HEK293 (cell line): ENCODE data around the gene CHCHD1.

Experiments
- BCL6B ChIP-seq: fragments of 450-650 bp; formaldehyde crosslinking; IDR thresholded peaks from 2 replicates; pipeline ENCODE4 v1.5.1; 2017; ENCODE audit warnings: missing biosample characterization, missing genetic modification characterization
- ELK4 ChIP-seq: IDR thresholded peaks from 2 replicates; pipeline ENCODE4 v1.6.1; 2011; ENCODE audit warnings: mild to moderate bottlenecking, low read depth, low read length, borderline replicate concordance
- GLIS2 ChIP-seq: fragments of 450-650 bp; formaldehyde crosslinking; IDR thresholded peaks from 2 replicates; pipeline ENCODE4 v1.5.1; 2016; ENCODE audit warnings: missing biosample characterization, missing genetic modification characterization
- HOXA7 ChIP-seq: sonication (generic); formaldehyde crosslinking; IDR thresholded peaks from 2 replicates; pipeline ENCODE4 v1.8.1; 2022; ENCODE audit warnings: missing genetic modification reagents, borderline replicate concordance
- IKZF3 ChIP-seq: fragments of 450-650 bp; IDR thresholded peaks from 2 replicates; pipeline ENCODE4 v1.5.0; 2018; ENCODE audit warnings: missing biosample characterization, mild to moderate bottlenecking, missing genetic modification characterization, moderate library complexity
- PBX3 ChIP-seq: sonication (generic); formaldehyde crosslinking; IDR thresholded peaks from 2 replicates; pipeline ENCODE4 v1.8.1; 2022; ENCODE audit warnings: mild to moderate bottlenecking, moderate library complexity, missing genetic modification reagents
- SETDB1 ChIP-seq: IDR thresholded peaks from one replicate; pipeline ENCODE4 v1.6.1; 2017; ENCODE audit warnings: mild to moderate bottlenecking, low read length, moderate library complexity, mixed read lengths; ENCODE audit not compliant: insufficient read length
- SP2 ChIP-seq: fragments of 450-650 bp; formaldehyde crosslinking; IDR thresholded peaks from 2 replicates; pipeline ENCODE4 v1.5.1; 2016; ENCODE audit warnings: missing biosample characterization, missing genetic modification characterization
- SP3 ChIP-seq: fragments of 450-650 bp; formaldehyde crosslinking; IDR thresholded peaks from 2 replicates; pipeline ENCODE4 v1.5.1; 2016; ENCODE audit warnings: missing biosample characterization, missing genetic modification characterization
- SP7 ChIP-seq: fragments of 450-650 bp; formaldehyde crosslinking; IDR thresholded peaks from 2 replicates; pipeline ENCODE4 v1.5.1; 2016; ENCODE audit warnings: missing biosample characterization, missing genetic modification characterization
- ZBTB1 ChIP-seq: fragments of 450-650 bp; formaldehyde crosslinking; IDR thresholded peaks from 2 replicates; pipeline ENCODE4 v1.5.1; 2016; ENCODE audit warnings: missing biosample characterization, missing genetic modification characterization
- ZFP3 ChIP-seq: fragments of 450-650 bp; formaldehyde crosslinking; IDR thresholded peaks from 2 replicates; pipeline ENCODE4 v1.5.1; 2016; ENCODE audit warnings: low read depth, missing biosample characterization, missing genetic modification characterization
- ZFP41 ChIP-seq: fragments of 450-650 bp; formaldehyde crosslinking; IDR thresholded peaks from 2 replicates; pipeline ENCODE4 v1.5.1; 2016; ENCODE audit warnings: missing biosample characterization, missing genetic modification characterization, borderline replicate concordance
- ZNF121 ChIP-seq: fragments of 450-650 bp; formaldehyde crosslinking; IDR thresholded peaks from 2 replicates; pipeline ENCODE4 v1.5.1; 2016; ENCODE audit warnings: missing biosample characterization, missing genetic modification characterization
- ZNF132 ChIP-seq: fragments of 450-650 bp; formaldehyde crosslinking; IDR thresholded peaks from 2 replicates; pipeline ENCODE4 v1.5.1; 2017; ENCODE audit warnings: missing biosample characterization, missing genetic modification characterization, borderline replicate concordance
- ZNF133 ChIP-seq: fragments of 450-650 bp; formaldehyde crosslinking; IDR thresholded peaks from 2 replicates; pipeline ENCODE4 v1.5.1; 2016; ENCODE audit warnings: missing biosample characterization, missing genetic modification characterization
- ZNF239 ChIP-seq: fragments of 450-650 bp; formaldehyde crosslinking; IDR thresholded peaks from 2 replicates; pipeline ENCODE4 v1.5.1; 2016; ENCODE audit warnings: missing biosample characterization, missing genetic modification characterization
- ZNF324 ChIP-seq: fragments of 450-650 bp; formaldehyde crosslinking; IDR thresholded peaks from 2 replicates; pipeline ENCODE4 v1.5.1; 2016; ENCODE audit warnings: missing biosample characterization, missing genetic modification characterization
- ZNF335 ChIP-seq: fragments of 450-650 bp; formaldehyde crosslinking; conservative IDR thresholded peaks from 2 replicates; pipeline ENCODE4 v1.5.1; 2016; ENCODE audit warnings: missing biosample characterization, missing genetic modification characterization
- ZNF362 ChIP-seq: fragments of 450-650 bp; formaldehyde crosslinking; IDR thresholded peaks from 2 replicates; pipeline ENCODE4 v1.5.1; 2016; ENCODE audit warnings: missing biosample characterization, missing genetic modification characterization
- ZNF394 ChIP-seq: fragments of 450-650 bp; formaldehyde crosslinking; IDR thresholded peaks from 2 replicates; pipeline ENCODE4 v1.5.1; 2016; ENCODE audit warnings: missing biosample characterization, missing genetic modification characterization, mild to moderate bottlenecking, moderate library complexity, borderline replicate concordance
- ZNF404 ChIP-seq: fragments of 450-650 bp; formaldehyde crosslinking; IDR thresholded peaks from 2 replicates; pipeline ENCODE4 v1.5.1; 2017; ENCODE audit warnings: missing biosample characterization, missing genetic modification characterization
- ZNF426 ChIP-seq: fragments of 450-650 bp; formaldehyde crosslinking; IDR thresholded peaks from 2 replicates; pipeline ENCODE4 v1.5.1; 2017; ENCODE audit warnings: missing biosample characterization, missing genetic modification characterization, mild to moderate bottlenecking, inconsistent platforms, moderate library complexity
- ZNF449 ChIP-seq: fragments of 450-650 bp; formaldehyde crosslinking; IDR thresholded peaks from 2 replicates; pipeline ENCODE4 v1.5.1; 2017; ENCODE audit warnings: missing biosample characterization, mild to moderate bottlenecking, missing genetic modification characterization, moderate library complexity
- ZNF48 ChIP-seq: fragments of 450-650 bp; formaldehyde crosslinking; IDR thresholded peaks from 2 replicates; pipeline ENCODE4 v1.5.1; 2016; ENCODE audit warnings: missing biosample characterization, missing genetic modification characterization
- ZNF571 ChIP-seq: fragments of 450-650 bp; formaldehyde crosslinking; IDR thresholded peaks from 2 replicates; pipeline ENCODE4 v1.5.0; 2017; ENCODE audit warnings: missing biosample characterization, missing genetic modification characterization
- ZNF580 ChIP-seq: fragments of 450-650 bp; formaldehyde crosslinking; IDR thresholded peaks from 2 replicates; pipeline ENCODE4 v1.5.1; 2016; ENCODE audit warnings: missing biosample characterization, missing genetic modification characterization
- ZNF600 ChIP-seq: fragments of 450-650 bp; formaldehyde crosslinking; IDR thresholded peaks from 2 replicates; pipeline ENCODE4 v1.5.1; 2016; ENCODE audit warnings: missing biosample characterization, missing genetic modification characterization
- ZNF660 ChIP-seq: fragments of 450-650 bp; IDR thresholded peaks from 2 replicates; pipeline ENCODE4 v1.5.1; 2018; ENCODE audit warnings: missing biosample characterization, mild to moderate bottlenecking, missing genetic modification characterization
- ZNF776 ChIP-seq: fragments of 450-650 bp; formaldehyde crosslinking; IDR thresholded peaks from 2 replicates; pipeline ENCODE4 v1.5.0; 2017; ENCODE audit warnings: missing biosample characterization, missing genetic modification characterization, borderline replicate concordance
- ZNF785 ChIP-seq: fragments of 450-650 bp; formaldehyde crosslinking; IDR thresholded peaks from 2 replicates; pipeline ENCODE4 v1.5.1; 2016; ENCODE audit warnings: missing biosample characterization, missing genetic modification characterization
- ZNF792 ChIP-seq: fragments of 450-650 bp; formaldehyde crosslinking; IDR thresholded peaks from 2 replicates; pipeline ENCODE4 v1.5.1; 2016; ENCODE audit warnings: missing biosample characterization, missing genetic modification characterization
- ZSCAN5A ChIP-seq: fragments of 450-650 bp; formaldehyde crosslinking; IDR thresholded peaks from 2 replicates; pipeline ENCODE4 v1.5.1; 2016; ENCODE audit warnings: missing biosample characterization, missing genetic modification characterization

CHCHD1 gene

GRCh38 chr10:73781879-73782748 is at the start of gene CHCHD1 (continued):
- peak; percentile 61 for TF ChIP-seq GLIS2 (tag by site-specific recombination)
- TF ChIP-seq ZNF121 (tag by site-specific recombination) = no peak
- no peak for TF ChIP-seq ZNF785 (tag by site-specific recombination)
- TF ChIP-seq ZNF660 (tag by site-specific recombination) = no peak; the same call in 1 of the 2 replicates
- no peak for TF ChIP-seq ZNF132 (tag by site-specific recombination)
- no peak for TF ChIP-seq ZNF48 (tag by site-specific recombination)
- TF ChIP-seq SP7 (tag by site-specific recombination) = peak; percentile 63
- peak; percentile 62; the same call in 1 of the 2 replicates for TF ChIP-seq ZNF580 (tag by site-specific recombination)
- no peak for TF ChIP-seq ZNF133 (tag by site-specific recombination)
- no peak for TF ChIP-seq HOXA7 (CRISPR knock-in tag)
- peak; percentile 86 for TF ChIP-seq SP3 (tag by site-specific recombination)
- TF ChIP-seq BCL6B (tag by site-specific recombination) = no peak
- TF ChIP-seq ZSCAN5A (tag by site-specific recombination) = no peak
- TF ChIP-seq ELK4 = no peak
- no peak for TF ChIP-seq ZNF792 (tag by site-specific recombination)
- no peak; the same call in 1 of the 2 replicates for TF ChIP-seq ZNF600 (tag by site-specific recombination)
- TF ChIP-seq ZNF324 = no peak
- TF ChIP-seq ZNF394 (tag by site-specific recombination) = no peak; the same call in 1 of the 2 replicates
- TF ChIP-seq ZNF404 (tag by site-specific recombination) = no peak
- TF ChIP-seq ZNF239 (tag by site-specific recombination) = no peak
- no peak for TF ChIP-seq ZFP3 (tag by site-specific recombination)
- TF ChIP-seq ZNF449 (tag by site-specific recombination) = no peak
- TF ChIP-seq ZNF776 (tag by site-specific recombination) = no peak
- no peak for TF ChIP-seq ZBTB1 (tag by site-specific recombination)
- TF ChIP-seq ZNF335 (tag by site-specific recombination) = peak; percentile 97
- TF ChIP-seq ZFP41 = no peak
- no peak for TF ChIP-seq IKZF3 (tag by site-specific recombination)
- no peak for TF ChIP-seq ZNF362 (tag by site-specific recombination)
- no peak for TF ChIP-seq ZNF426
- TF ChIP-seq ZNF571 = no peak
- no peak for TF ChIP-seq PBX3 (CRISPR knock-in tag)
- TF ChIP-seq SETDB1 = no peak
- TF ChIP-seq SP2 (tag by site-specific recombination) = peak; percentile 96
